ENCODE data around the gene OSBPL8.

GRCh38 chr12:76303365-76303764, 256.2 kb downstream of the OSBPL8 start:
- TF ChIP-seq CTCF (IDR thresholded peaks at IDR 0.05): no peak
- TF ChIP-seq POLR2AphosphoS5 (IDR thresholded peaks at IDR 0.05): no peak
- TF ChIP-seq POLR2A (IDR thresholded peaks at IDR 0.05): no peak

All from transverse colon (tissue), 4 donors.